Measurements from ENCODE around the gene AKAP12.

The AKAP12 gene

GRCh38 chr6:151297886-151298285, 58.1 kb downstream of the AKAP12 start:
- no peak for DNase-seq (ENCODE audit: low read depth)
- H3K4me3 ChIP-seq (ENCODE audit: low read length): no peak overlapping the region
- TF ChIP-seq CTCF (conservative IDR thresholded peaks at IDR 0.05; ENCODE audit: low read depth, low read length): no peak

GRCh38 chr6:151299011-151299410, 59.2 kb downstream of the AKAP12 start:
- no peak for DNase-seq (ENCODE audit: low read depth)
- TF ChIP-seq CTCF (conservative IDR thresholded peaks at IDR 0.05; ENCODE audit: low read depth, low read length): no peak

GRCh38 chr6:151300267-151300991, 60.7 kb downstream of the AKAP12 start:
- no peak for TF ChIP-seq CTCF (conservative IDR thresholded peaks at IDR 0.05; ENCODE audit: low read depth, low read length)
- no peak overlapping the region for H3K4me3 ChIP-seq (ENCODE audit: low read length)
- no peak for DNase-seq (ENCODE audit: low read depth)

More at GRCh38 chr6:151299011-151299410, 59.2 kb downstream of the AKAP12 start:
- H3K4me3 ChIP-seq (ENCODE audit: low read length): no peak overlapping the region

- no peak overlapping the region for H3K4me3 ChIP-seq (ENCODE audit: low read length)
- no peak for TF ChIP-seq CTCF (conservative IDR thresholded peaks at IDR 0.05; ENCODE audit: low read depth, low read length)
- DNase-seq (ENCODE audit: low read depth): no peak
These were observed 61.8 kb downstream of the AKAP12 start for GRCh38 chr6:151301547-151301946.

- no peak for TF ChIP-seq CTCF (conservative IDR thresholded peaks at IDR 0.05; ENCODE audit: low read depth, low read length)
- DNase-seq (ENCODE audit: low read depth): no peak
- no peak overlapping the region for H3K4me3 ChIP-seq (ENCODE audit: low read length)
These were observed 63.5 kb downstream of the AKAP12 start for GRCh38 chr6:151303231-151303630.

- no peak for TF ChIP-seq CTCF (conservative IDR thresholded peaks at IDR 0.05; ENCODE audit: low read depth, low read length)
- no peak for DNase-seq (ENCODE audit: low read depth)
- no peak overlapping the region for H3K4me3 ChIP-seq (ENCODE audit: low read length)
These were observed 66.6 kb downstream of the AKAP12 start for GRCh38 chr6:151306269-151306783.

- H3K4me3 ChIP-seq (ENCODE audit: low read length): no peak overlapping the region
- DNase-seq (ENCODE audit: low read depth): no peak
- TF ChIP-seq CTCF (conservative IDR thresholded peaks at IDR 0.05; ENCODE audit: low read depth, low read length): no peak
These were observed 67.7 kb downstream of the AKAP12 start for GRCh38 chr6:151307501-151307900.

Measured in retinal pigment epithelial cell (primary cell).